ENCODE data around the gene ZNF438. TPM values are rescaled to one million over a fixed set of nuclear protein-coding genes. Genes with fewer than 3 reads are reported as not detected.

The ZNF438 gene
- total RNA-seq, 1 donor: 4.7 TPM

DNA sequence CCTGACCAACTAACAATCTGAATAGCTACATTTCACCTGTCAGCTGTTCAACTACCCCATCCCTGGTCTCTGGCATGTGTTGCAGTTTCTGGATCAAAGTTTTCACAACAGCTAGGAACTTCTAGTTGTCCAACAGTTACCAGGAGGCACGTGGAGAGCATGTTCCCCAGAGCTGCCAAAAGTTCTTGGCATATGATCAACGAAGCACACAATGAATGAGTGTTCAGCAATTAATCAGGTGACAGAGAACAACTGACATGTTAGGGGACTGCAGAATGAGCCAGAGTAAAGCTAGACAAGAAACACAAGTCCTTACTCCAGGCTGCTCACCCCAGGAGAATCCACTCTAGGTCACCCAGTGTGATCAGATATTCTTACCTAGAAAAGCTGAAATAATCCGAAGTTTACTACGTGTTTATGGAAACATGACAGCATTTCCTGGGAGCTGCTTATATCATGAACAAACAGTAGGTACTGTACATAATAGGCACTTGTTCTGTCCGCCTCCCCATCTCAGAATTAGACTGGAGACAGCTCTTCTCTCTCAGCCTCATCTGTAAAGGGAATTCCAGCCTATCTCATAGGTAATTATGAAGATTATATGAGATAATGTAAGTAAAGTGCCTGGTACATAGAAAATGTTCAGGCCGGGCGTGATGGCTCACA lies 50.6 kb downstream of the ZNF438 start:
- no peak overlapping the region for H3K4me3 ChIP-seq (ENCODE audit: low read depth, low read length)
- peak; percentile 58 for DNase-seq (ENCODE audit: low read depth)
- TF ChIP-seq CTCF (IDR thresholded peaks at IDR 0.05; ENCODE audit: insufficient read depth, low read depth, low read length): no peak

DNA sequence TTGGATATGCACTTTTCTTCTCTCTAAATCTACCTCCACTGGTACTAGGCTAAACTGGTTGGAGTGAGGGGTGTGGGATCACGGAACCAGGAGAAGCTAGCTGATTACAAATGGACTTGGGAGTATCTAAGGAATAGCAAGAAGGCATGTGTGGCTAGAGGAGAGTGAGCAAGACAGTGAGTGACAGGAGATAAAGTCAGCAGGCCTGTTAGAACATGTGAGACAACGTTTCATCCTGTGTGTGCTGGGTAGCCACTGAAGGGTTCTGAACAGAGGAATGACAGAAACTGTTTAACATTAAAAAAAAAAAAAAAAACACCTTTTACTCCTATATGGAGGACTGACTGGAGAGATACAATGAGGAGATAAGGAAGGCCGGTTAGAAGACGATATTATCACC lies 51.7 kb downstream of the ZNF438 start:
- TF ChIP-seq CTCF (IDR thresholded peaks at IDR 0.05; ENCODE audit: insufficient read depth, low read depth, low read length): no peak
- H3K4me3 ChIP-seq (ENCODE audit: low read depth, low read length): no peak overlapping the region
- DNase-seq (ENCODE audit: low read depth): no peak

GRCh38 chr10:30978843-30979242 lies 52.8 kb downstream of the ZNF438 start:
- no peak for TF ChIP-seq CTCF (IDR thresholded peaks at IDR 0.05; ENCODE audit: insufficient read depth, low read depth, low read length)
- DNase-seq (ENCODE audit: low read depth): no peak
- no peak overlapping the region for H3K4me3 ChIP-seq (ENCODE audit: low read depth, low read length)

DNA sequence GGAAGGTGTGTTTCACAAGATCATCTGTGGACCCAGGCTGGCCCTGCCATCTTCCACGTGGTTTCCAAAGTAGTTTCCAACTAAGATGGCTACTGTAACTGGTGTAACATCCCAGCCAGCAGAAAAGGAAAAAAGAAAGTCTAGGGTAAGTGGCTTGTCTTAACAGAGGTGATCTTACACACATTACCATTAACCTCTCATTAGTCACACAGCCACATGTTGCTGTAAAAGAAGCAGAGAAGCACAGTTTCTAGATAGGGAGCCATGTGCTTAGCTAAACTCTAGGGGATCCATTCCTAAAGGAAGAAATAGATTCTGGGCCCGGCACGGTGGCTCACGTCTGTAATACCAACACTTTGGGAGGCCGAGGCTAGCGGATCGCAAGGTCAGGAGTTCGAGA lies 54.3 kb downstream of the ZNF438 start:
- peak; percentile 64 for DNase-seq (ENCODE audit: low read depth)
- no peak overlapping the region for H3K4me3 ChIP-seq (ENCODE audit: low read depth, low read length)
- no peak for TF ChIP-seq CTCF (IDR thresholded peaks at IDR 0.05; ENCODE audit: insufficient read depth, low read depth, low read length)

- no peak for TF ChIP-seq CTCF (IDR thresholded peaks at IDR 0.05; ENCODE audit: insufficient read depth, low read depth, low read length)
- H3K4me3 ChIP-seq (ENCODE audit: low read depth, low read length): no peak overlapping the region
- no peak for DNase-seq (ENCODE audit: low read depth)
Observed at GRCh38 chr10:30974773-30975415, 56.8 kb downstream of the ZNF438 start.

GRCh38 chr10:30974355-30974754 lies 57.3 kb downstream of the ZNF438 start:
- peak; percentile 73 for DNase-seq (ENCODE audit: low read depth)
- TF ChIP-seq CTCF (IDR thresholded peaks at IDR 0.05; ENCODE audit: insufficient read depth, low read depth, low read length): no peak
- H3K4me3 ChIP-seq (ENCODE audit: low read depth, low read length): no peak overlapping the region
